Measurements from ENCODE around the gene VPS37B. TPM values are rescaled to one million over a fixed set of nuclear protein-coding genes. Genes with fewer than 3 reads are reported as not detected.

VPS37B gene
- total RNA-seq, 2 experiments from 2014 or later: 97.7 to 104 TPM

GRCh38 chr12:122849352-122850047 lies 46.4 kb downstream of the VPS37B start:
- DNase-seq (no peak), ATAC-seq (ENCODE audit: poor library complexity) (no peak)
- Histone ChIP-seq H3K36me3 (ENCODE audit: insufficient read depth, low read length) (peaks cover 29% of the 10 kb centered on the region), H3K27me3 (ENCODE audit: control insufficient read depth in 1 of 2, insufficient read depth in 2 of 2, low read length in 2 of 2) (no peaks in the 10 kb centered on the region), H3K9me3 (ENCODE audit: control insufficient read depth in 1 of 2, insufficient read depth in 1 of 2, low read length in 2 of 2) (no peaks in the 10 kb centered on the region), H3K4me1 (ENCODE audit: insufficient read depth, low read length) (no peaks in the 10 kb centered on the region), H3K27ac (ENCODE audit: low read depth in 1 of 2, low read length in 2 of 2) (no peak overlapping the region), H3K4me3 (ENCODE audit: low read length) (no peak overlapping the region)
- Mint-ChIP-seq H3K27me3 (no peaks in the 10 kb centered on the region), H3K27ac (no peak overlapping the region), H3K4me3 (no peak overlapping the region), H3K36me3 (ENCODE audit: low read depth) (peaks cover 12% of the 10 kb centered on the region), H3K9me3 (no peaks in the 10 kb centered on the region), H3K4me1 (ENCODE audit: low read depth) (no peaks in the 10 kb centered on the region)
- POLR2A ChIA-PET: interaction anchor here (1.2 kb wide), 1 partner anchor 13 kb away, joined by 3 read pairs; no protein-coding TSS in a partner anchor
- CTCF ChIA-PET: no interaction called here
- no peak for TF ChIP-seq CTCF (IDR thresholded peaks at IDR 0.05)
- intact Hi-C loops (cut with DNase I, micrococcal nuclease): no loop called here

GRCh38 chr12:122848471-122849351 lies 47.2 kb downstream of the VPS37B start:
- H3K36me3 ChIP-seq (ENCODE audit: insufficient read depth, low read length): peaks cover 28% of the 10 kb centered on the region
- Mint-ChIP-seq H3K27ac (no peak overlapping the region), H3K27me3 (no peaks in the 10 kb centered on the region), H3K36me3 (ENCODE audit: low read depth) (peaks cover 12% of the 10 kb centered on the region), H3K4me1 (ENCODE audit: low read depth) (no peaks in the 10 kb centered on the region), H3K4me3 (no peak overlapping the region), H3K9me3 (no peaks in the 10 kb centered on the region)
- POLR2A ChIA-PET: interaction anchor here (1.0 to 1.2 kb wide), 2 partner anchors 12 to 13 kb away, joined by 3 read pairs; partner anchors contain the start of gene HIP1R
- no peak for TF ChIP-seq CTCF (IDR thresholded peaks at IDR 0.05)
- H3K4me3 ChIP-seq (ENCODE audit: low read length): no peak overlapping the region
- intact Hi-C loops (cut with DNase I, micrococcal nuclease): no loop called here
- DNase-seq: no peak
- ATAC-seq (ENCODE audit: poor library complexity): no peak
- H3K9me3 ChIP-seq (ENCODE audit: control insufficient read depth in 1 of 2, insufficient read depth in 1 of 2, low read length in 2 of 2): no peaks in the 10 kb centered on the region
- no peaks in the 10 kb centered on the region for H3K27me3 ChIP-seq (ENCODE audit: control insufficient read depth in 1 of 2, insufficient read depth in 2 of 2, low read length in 2 of 2)
- H3K4me1 ChIP-seq (ENCODE audit: insufficient read depth, low read length): no peaks in the 10 kb centered on the region
- H3K27ac ChIP-seq (ENCODE audit: low read depth in 1 of 2, low read length in 2 of 2): no peak overlapping the region
- CTCF ChIA-PET: no interaction called here

- ATAC-seq (ENCODE audit: poor library complexity): no peak
- Mint-ChIP-seq H3K9me3 (no peaks in the 10 kb centered on the region), H3K27me3 (no peaks in the 10 kb centered on the region), H3K36me3 (ENCODE audit: low read depth) (peaks cover 12% of the 10 kb centered on the region), H3K4me1 (ENCODE audit: low read depth) (no peaks in the 10 kb centered on the region), H3K4me3 (no peak overlapping the region), H3K27ac (no peak overlapping the region)
- Histone ChIP-seq H3K9me3 (ENCODE audit: control insufficient read depth in 1 of 2, insufficient read depth in 1 of 2, low read length in 2 of 2) (no peaks in the 10 kb centered on the region), H3K27ac (ENCODE audit: low read depth in 1 of 2, low read length in 2 of 2) (no peak overlapping the region), H3K4me3 (ENCODE audit: low read length) (no peak overlapping the region), H3K27me3 (ENCODE audit: control insufficient read depth in 1 of 2, insufficient read depth in 2 of 2, low read length in 2 of 2) (no peaks in the 10 kb centered on the region), H3K36me3 (ENCODE audit: insufficient read depth, low read length) (peaks cover 28% of the 10 kb centered on the region), H3K4me1 (ENCODE audit: insufficient read depth, low read length) (no peaks in the 10 kb centered on the region)
- intact Hi-C loops (cut with DNase I, micrococcal nuclease): no loop called here
- POLR2A ChIA-PET: interaction anchor here (1.0 kb wide), 1 partner anchor 12 kb away, joined by 3 read pairs; the partner anchor contains the start of gene HIP1R
- no peak for DNase-seq
- no peak for TF ChIP-seq CTCF (IDR thresholded peaks at IDR 0.05)
- CTCF ChIA-PET: no interaction called here
These were observed 48.0 kb downstream of the VPS37B start for GRCh38 chr12:122847921-122848421.

Measured in CD4-positive, alpha-beta T cell (primary cell).